HFFc6 (cell line): ENCODE results near the gene SLC28A3. TPM values are rescaled to one million over a fixed set of nuclear protein-coding genes. Genes with fewer than 3 reads are reported as not detected.

ENCODE experiments used
- DNase-seq: peaks from one replicate; pipeline ENCODE4 v3.0.0-alpha.2; 2018
- H3K27ac Mint-ChIP-seq: 2 replicates; pipeline ENCODE4 v1.8.0; 2020; ENCODE audit warnings: mild to moderate bottlenecking, mixed read lengths
- H3K27me3 Mint-ChIP-seq: 2 replicates; pipeline ENCODE4 v1.8.0; 2021; ENCODE audit warnings: mild to moderate bottlenecking, moderate library complexity, mixed read lengths; ENCODE audit not compliant: insufficient read depth
- H3K36me3 Mint-ChIP-seq: 2 replicates; pipeline ENCODE4 v1.8.0; 2021; ENCODE audit warnings: low read depth, mixed read lengths
- H3K4me1 Mint-ChIP-seq: 2 replicates; pipeline ENCODE4 v1.8.0; 2020; ENCODE audit warnings: low read depth, mixed read lengths
- H3K4me3 Mint-ChIP-seq: 2 replicates; pipeline ENCODE4 v1.8.0; 2020; ENCODE audit warnings: mild to moderate bottlenecking, moderate library complexity, mixed read lengths
- H3K9me3 Mint-ChIP-seq: 2 replicates; pipeline ENCODE4 v1.8.0; 2020; ENCODE audit warnings: mild to moderate bottlenecking, mixed read lengths
- total RNA-seq, 6 experiments: library from RNA; stranded (reverse); fragmentation: NEBNext Ultra II Directional; extraction: Animal tissue kit (Norgen Biotek cat#: 25700); gene quantifications; 2 replicates in 1 of 6; 3 replicates in 5 of 6; pipeline ENCODE4 v1.2.3, GENCODE V29; 2021
- TF ChIP-seq, protein P1 (sequence below): fragments of 200-600 bp; sonication (generic); IDR thresholded peaks from 2 replicates; pipeline ENCODE4 v1.5.0; 2021; ENCODE audit warnings: antibody characterized with exemption, mild to moderate bottlenecking

The SLC28A3 gene
- total RNA-seq, 6 experiments from 2014 or later = 0.43 to 0.64 (median 0.54) TPM

DNA sequence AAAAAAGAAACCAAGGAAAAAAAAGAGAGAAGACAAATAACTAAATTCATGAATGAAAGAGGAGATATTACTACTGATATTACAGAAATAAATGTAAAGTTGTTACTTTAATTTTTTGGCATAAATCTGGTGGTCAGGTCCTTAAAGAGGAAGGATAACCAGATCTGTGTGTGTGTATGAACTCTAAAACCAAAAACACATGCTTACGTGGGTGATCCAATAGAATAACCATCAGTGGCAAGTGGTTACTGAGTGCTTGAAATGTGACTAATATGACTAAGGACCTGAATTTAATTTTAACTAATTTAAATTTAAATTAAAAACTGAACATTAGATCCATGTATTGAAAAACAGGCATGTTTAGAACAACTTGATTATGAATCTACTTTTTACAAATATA is 10.3 kb downstream of the SLC28A3 start:
- peaks cover 2% of the 10 kb centered on the region; the same call in 1 of the 2 replicates for H3K27me3 Mint-ChIP-seq
- H3K36me3 Mint-ChIP-seq = peaks cover 5% of the 10 kb centered on the region; the same call in 1 of the 2 replicates
- no peak overlapping the region for H3K27ac Mint-ChIP-seq
- H3K4me1 Mint-ChIP-seq = peaks cover 11% of the 10 kb centered on the region
- no peak overlapping the region for H3K4me3 Mint-ChIP-seq
- TF ChIP-seq, protein P1, sequence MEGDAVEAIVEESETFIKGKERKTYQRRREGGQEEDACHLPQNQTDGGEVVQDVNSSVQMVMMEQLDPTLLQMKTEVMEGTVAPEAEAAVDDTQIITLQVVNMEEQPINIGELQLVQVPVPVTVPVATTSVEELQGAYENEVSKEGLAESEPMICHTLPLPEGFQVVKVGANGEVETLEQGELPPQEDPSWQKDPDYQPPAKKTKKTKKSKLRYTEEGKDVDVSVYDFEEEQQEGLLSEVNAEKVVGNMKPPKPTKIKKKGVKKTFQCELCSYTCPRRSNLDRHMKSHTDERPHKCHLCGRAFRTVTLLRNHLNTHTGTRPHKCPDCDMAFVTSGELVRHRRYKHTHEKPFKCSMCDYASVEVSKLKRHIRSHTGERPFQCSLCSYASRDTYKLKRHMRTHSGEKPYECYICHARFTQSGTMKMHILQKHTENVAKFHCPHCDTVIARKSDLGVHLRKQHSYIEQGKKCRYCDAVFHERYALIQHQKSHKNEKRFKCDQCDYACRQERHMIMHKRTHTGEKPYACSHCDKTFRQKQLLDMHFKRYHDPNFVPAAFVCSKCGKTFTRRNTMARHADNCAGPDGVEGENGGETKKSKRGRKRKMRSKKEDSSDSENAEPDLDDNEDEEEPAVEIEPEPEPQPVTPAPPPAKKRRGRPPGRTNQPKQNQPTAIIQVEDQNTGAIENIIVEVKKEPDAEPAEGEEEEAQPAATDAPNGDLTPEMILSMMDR = no peak
- DNase-seq = no peak
- peaks cover 7% of the 10 kb centered on the region for H3K9me3 Mint-ChIP-seq

DNA sequence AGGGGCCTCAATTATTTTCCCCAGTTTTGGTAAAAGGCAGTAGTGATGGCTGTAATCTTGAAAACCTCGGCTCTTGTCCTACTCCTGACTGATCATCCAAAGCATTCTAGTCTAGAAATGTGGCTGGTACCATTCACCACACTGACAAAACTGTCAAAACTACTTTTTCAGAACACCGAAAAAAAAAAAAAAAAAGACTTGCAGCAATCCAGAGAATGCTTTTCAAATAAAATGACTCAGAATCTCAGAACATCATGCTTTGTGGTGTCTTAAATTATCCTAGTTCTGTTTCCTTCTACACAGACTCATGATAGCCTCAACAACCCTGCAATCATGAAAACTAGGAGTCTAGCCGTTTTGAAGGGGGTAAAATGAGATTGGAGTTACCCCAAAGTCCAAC is 13.4 kb downstream of the SLC28A3 start:
- DNase-seq = no peak
- TF ChIP-seq, protein P1 = no peak
- H3K27ac Mint-ChIP-seq = no peak overlapping the region
- H3K9me3 Mint-ChIP-seq = peaks cover 7% of the 10 kb centered on the region
- no peaks in the 10 kb centered on the region for H3K27me3 Mint-ChIP-seq
- H3K36me3 Mint-ChIP-seq = peaks cover 5% of the 10 kb centered on the region; the same call in 1 of the 2 replicates
- no peak overlapping the region for H3K4me3 Mint-ChIP-seq
- peaks cover 22% of the 10 kb centered on the region for H3K4me1 Mint-ChIP-seq

DNA sequence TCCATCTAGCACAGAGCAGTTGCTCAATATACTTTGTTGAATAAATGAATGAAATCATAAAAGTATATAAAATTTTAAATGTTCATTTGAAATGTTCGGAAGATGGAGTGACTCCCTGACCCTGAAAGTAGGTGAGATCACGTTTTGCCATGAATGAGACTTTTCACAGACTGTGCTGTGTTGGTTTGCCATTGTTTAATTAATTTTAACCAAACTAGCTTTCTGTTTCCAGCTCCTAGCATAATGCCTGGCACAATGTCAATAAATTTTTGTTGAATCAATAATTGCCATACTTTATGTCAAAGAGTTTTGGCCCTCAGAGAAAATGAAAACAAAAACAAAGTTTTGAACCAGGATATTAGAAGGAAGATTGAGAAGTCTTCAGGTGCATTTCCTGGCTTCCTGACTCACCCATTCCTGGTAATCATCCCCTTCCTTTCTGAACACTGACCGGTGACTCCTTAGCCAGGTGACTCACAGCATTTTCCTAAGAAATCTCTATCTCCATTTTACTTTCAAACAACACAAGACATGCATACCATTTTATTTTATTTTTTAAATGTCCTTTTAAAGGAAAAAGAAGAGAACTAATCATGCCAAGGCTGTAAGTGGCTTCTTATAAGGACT is 15.1 kb downstream of the SLC28A3 start:
- TF ChIP-seq, protein P1 = no peak
- peaks cover 22% of the 10 kb centered on the region for H3K4me1 Mint-ChIP-seq
- no peak overlapping the region for H3K4me3 Mint-ChIP-seq
- peaks cover 7% of the 10 kb centered on the region for H3K9me3 Mint-ChIP-seq
- no peaks in the 10 kb centered on the region for H3K27me3 Mint-ChIP-seq
- H3K36me3 Mint-ChIP-seq = peaks cover 5% of the 10 kb centered on the region; the same call in 1 of the 2 replicates
- DNase-seq = no peak
- no peak overlapping the region for H3K27ac Mint-ChIP-seq

DNA sequence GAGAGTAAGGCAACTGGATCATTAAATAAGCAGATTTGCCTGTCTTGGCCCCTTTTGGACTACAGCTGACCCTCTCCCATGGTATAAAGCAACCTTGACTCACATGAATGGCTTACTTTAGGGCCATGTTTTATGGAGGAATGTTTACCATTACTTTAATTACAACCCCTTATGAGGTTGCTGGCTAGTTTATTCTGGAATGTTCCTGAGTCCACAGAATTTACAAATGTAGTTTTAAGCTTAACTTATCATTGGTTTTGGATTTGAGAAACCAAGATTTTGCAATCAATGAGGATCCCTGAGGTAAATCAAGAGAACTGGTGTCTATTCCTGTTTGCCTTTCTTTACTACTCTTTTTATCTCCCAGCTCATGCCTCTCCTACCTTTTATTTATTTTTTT is 15.7 kb downstream of the SLC28A3 start:
- peaks cover 7% of the 10 kb centered on the region for H3K9me3 Mint-ChIP-seq
- H3K4me3 Mint-ChIP-seq = no peak overlapping the region
- no peak overlapping the region for H3K27ac Mint-ChIP-seq
- TF ChIP-seq, protein P1 = no peak
- no peak for DNase-seq
- peaks cover 22% of the 10 kb centered on the region for H3K4me1 Mint-ChIP-seq
- peaks cover 5% of the 10 kb centered on the region; the same call in 1 of the 2 replicates for H3K36me3 Mint-ChIP-seq
- no peaks in the 10 kb centered on the region for H3K27me3 Mint-ChIP-seq

DNA sequence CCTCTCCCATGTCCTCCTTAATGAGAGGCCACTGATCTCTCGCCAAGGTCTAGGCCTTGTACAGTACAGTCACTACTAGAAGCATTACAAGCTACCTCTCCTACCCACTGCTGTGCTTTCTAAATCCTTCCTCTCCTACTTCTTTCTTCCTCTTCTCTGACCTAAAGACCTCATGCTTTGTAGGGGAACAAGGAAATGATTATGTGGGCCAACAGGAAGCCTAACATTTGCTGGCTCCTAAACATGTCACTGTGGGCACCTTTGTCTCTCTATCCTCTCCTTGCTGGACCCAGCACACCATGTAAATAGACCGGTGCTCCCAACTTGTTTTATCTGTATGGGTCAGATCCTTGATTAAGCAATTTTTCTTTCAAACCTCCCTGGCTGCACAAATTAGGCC is 16.7 kb downstream of the SLC28A3 start:
- H3K27me3 Mint-ChIP-seq = no peaks in the 10 kb centered on the region
- DNase-seq = no peak
- no peak overlapping the region for H3K27ac Mint-ChIP-seq
- no peak overlapping the region for H3K4me3 Mint-ChIP-seq
- H3K4me1 Mint-ChIP-seq = peaks cover 25% of the 10 kb centered on the region
- peaks cover 7% of the 10 kb centered on the region for H3K9me3 Mint-ChIP-seq
- TF ChIP-seq, protein P1 = no peak
- H3K36me3 Mint-ChIP-seq = peaks cover 5% of the 10 kb centered on the region; the same call in 1 of the 2 replicates
